ENCODE data around the gene ALDH3A1.

ALDH3A1 gene

GRCh38 chr17:19741832-19742457, 6.2 kb downstream of the ALDH3A1 start:
- no peak for DNase-seq (ENCODE audit: low read depth in 2 of 2)

DNA sequence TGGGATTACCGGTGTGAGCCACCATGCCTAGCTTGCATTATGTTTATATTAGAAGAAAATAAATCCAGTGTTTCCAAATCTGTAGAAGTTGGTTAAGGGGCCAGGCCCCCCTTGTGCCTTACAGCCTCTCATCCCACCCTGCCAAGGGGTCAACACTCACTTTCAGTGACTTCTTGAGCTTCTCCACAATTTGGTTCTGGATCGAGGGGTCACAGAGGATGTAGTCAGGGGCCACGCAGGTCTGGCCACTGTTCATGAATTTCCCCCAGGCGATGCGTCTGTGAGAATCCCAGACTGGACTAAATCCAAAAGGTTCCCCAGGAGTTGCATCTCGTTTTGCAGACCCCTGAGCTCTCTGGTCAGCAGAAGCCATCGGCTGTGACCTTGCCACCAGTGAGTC, 7.2 kb downstream of the ALDH3A1 start:
- no peak for DNase-seq (ENCODE audit: low read depth in 2 of 2)

DNA sequence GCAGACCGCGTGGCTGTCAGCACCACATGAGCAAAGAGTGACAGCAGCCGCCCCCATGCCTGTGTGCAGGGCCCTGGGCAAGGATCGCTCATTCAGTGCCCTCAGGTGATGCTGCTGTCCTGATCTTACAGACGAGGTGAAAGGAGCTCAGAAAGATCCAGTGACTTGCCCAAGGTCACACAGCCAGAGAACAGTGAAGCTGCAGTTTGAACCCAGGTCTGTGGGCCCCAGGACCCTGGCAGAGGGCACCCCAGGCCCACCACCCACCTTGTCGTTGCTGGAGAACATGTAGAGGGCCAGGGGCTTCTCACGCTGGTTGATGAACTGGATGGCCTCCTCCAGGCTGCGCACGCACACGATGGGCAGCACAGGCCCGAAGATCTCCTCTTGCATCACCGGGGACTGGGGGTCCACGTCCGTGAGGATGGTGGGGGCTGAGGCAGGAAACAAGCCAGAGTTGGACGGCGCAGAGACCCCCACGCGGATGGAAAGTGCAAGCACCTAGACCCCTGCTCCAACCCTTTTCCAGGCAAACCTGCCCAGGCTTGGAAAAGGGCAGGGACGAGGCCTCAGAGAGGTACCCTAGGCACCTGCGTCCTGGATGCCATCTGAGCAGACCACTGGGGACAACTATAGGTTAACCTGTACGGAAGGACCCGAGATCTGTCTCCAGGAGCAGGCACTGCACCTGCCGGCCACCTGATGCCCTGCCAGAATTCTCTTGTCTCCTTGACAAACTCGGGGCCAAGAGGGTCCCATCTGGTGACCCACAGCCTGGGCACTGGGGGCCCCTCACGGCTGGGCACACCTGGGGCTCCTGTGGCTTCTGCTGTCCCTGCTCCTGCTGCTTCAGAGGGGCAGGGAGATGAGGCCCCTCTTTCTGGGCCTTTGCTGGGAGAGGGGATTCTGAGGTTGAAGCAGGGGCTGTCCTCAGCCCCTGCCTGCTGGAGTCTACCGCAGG, 8.6 kb downstream of the ALDH3A1 start:
- no peak for DNase-seq (ENCODE audit: low read depth in 2 of 2)

- no peak for DNase-seq (ENCODE audit: low read depth in 2 of 2)
Observed at GRCh38 chr17:19738757-19739156, 9.3 kb downstream of the ALDH3A1 start.

DNA sequence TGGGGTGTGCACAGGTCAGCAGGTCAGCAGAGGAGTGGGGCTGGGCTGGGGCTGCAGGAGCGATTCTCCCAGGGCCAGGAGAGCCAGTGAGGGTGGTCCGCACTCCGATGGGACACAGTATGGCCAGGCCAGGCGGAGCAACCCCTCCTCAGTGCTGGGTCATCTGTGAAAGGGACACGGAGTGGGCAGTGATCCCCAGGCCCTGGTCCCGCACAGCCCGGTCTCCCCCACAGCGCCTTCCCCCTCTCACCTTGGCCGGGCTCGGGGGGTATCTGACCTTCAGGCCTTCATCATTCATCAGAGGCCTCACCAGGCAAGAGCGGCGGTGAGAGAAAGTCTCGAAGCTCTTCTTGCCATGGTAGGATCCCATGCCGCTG, 10.0 kb downstream of the ALDH3A1 start:
- DNase-seq (ENCODE audit: low read depth in 2 of 2) = no peak

GRCh38 chr17:19737305-19738072, 10.6 kb downstream of the ALDH3A1 start:
- DNase-seq (ENCODE audit: low read depth in 2 of 2) = no peak

- DNase-seq (ENCODE audit: low read depth in 2 of 2) = no peak
Observed at GRCh38 chr17:19736071-19736470, 12.0 kb downstream of the ALDH3A1 start.

GRCh38 chr17:19733953-19734526, 14.1 kb downstream of the ALDH3A1 start:
- DNase-seq (ENCODE audit: low read depth in 2 of 2) = no peak

DNA sequence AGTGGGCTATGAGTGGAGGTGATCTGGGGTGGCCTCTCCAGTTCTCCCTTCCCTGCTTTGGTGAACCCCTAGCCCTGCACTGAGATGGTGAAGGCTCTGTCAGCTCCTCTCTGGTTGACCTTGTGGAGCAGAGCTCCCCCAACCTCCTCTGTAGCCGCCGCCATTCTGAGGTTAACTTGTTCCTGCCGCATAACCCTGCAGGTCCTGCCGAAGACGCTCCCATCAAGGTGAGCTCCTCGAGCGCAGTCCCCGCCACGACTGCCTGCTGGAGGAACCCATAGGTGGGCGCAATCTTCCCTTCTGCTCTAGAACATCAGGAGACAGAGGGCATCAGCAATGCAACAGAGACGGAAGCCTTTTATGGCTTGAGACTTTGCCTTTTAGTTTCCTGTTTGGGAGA, 16.5 kb downstream of the ALDH3A1 start:
- no peak for DNase-seq (ENCODE audit: low read depth in 2 of 2)

- no peak for DNase-seq (ENCODE audit: low read depth in 2 of 2)
Observed at GRCh38 chr17:19730843-19731242, 17.3 kb downstream of the ALDH3A1 start.

DNA sequence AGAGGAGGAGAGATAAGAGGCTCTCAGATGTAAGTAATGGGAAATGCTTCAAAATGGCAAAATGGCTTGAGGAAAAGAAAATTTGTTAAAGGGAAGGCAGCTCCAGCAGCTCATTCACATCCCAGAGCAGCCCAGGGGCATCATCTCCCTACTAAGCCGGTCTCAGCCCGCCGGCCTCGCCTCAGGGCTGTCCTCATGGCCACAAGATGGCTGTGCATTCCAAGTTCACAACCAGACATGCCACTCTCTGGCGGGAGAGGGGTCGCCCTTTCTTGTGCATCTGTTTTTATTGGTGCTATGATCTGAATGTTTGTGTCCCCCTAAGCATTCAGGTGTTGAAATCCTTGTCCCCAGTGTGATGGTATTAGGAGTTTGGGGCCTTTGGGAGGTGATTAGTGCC, 18.2 kb downstream of the ALDH3A1 start:
- DNase-seq (ENCODE audit: low read depth in 2 of 2) = no peak

- DNase-seq (ENCODE audit: low read depth in 2 of 2) = no peak
Observed at GRCh38 chr17:19728084-19728495, 20.0 kb downstream of the ALDH3A1 start.

DNA sequence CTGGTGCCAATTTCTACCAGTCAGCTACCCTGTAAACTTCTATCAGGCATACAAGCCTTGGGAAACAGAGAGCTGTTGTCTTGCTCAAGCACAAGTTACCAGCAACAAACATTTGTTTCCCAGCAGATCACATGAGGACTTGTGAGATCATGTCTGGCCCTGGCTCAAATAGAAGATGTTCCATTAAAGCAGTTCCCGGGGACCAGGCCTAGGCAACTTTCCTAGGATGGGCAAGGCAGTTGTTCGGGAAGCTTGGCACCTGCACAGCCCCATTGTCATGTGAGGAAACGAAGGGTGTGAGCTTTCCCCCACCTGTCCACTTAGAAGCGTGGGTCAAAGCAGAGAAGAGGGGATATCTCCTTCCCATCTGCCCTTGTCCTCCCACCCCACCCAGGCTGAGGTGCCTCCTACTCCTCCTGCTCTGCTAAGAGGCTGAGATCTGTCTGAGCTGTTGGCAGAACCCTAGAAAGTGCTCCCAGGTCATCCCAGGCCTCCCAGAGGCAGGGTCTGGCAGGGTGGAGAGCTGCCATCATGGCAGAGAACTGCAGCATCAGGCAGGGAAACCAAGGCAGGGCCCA, 20.5 kb downstream of the ALDH3A1 start:
- no peak for DNase-seq (ENCODE audit: low read depth in 2 of 2)

DNA sequence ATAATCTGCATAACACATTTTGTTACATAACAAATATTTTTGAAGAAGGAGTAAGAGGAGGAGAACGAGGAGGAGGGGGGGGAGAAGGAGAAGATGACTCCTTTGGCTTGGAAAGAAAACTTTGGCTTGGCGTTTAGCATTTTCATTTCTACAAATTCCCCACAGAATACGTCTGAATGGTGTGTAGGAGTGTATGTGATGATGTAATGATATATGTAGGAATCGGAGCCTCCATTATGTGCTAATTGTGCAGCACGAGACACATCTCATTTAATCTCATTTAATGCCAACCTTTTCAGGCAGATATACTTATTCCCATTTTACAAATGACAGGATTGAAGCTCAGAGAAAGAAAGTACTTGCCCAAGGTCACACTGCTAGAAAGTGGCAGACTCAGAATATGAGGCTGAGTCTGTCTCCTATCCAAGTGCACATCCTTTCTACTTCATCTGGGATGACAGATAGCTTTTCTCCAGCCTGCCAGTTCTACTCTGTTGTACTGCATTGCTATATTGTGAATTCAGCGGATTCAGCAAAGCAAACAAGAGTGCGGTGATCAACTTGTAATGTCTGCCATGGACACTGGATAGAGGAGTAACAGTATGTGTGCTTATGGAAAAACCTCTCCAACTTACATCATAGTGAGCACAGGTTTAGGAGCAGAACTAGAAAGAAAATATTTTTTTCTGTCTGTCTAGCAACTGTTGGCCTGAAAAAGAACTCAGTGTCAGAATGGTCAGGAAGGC, 21.3 kb downstream of the ALDH3A1 start:
- no peak for DNase-seq (ENCODE audit: low read depth in 2 of 2)

GRCh38 chr17:19725486-19725885, 22.6 kb downstream of the ALDH3A1 start:
- no peak for DNase-seq (ENCODE audit: low read depth in 2 of 2)

DNA sequence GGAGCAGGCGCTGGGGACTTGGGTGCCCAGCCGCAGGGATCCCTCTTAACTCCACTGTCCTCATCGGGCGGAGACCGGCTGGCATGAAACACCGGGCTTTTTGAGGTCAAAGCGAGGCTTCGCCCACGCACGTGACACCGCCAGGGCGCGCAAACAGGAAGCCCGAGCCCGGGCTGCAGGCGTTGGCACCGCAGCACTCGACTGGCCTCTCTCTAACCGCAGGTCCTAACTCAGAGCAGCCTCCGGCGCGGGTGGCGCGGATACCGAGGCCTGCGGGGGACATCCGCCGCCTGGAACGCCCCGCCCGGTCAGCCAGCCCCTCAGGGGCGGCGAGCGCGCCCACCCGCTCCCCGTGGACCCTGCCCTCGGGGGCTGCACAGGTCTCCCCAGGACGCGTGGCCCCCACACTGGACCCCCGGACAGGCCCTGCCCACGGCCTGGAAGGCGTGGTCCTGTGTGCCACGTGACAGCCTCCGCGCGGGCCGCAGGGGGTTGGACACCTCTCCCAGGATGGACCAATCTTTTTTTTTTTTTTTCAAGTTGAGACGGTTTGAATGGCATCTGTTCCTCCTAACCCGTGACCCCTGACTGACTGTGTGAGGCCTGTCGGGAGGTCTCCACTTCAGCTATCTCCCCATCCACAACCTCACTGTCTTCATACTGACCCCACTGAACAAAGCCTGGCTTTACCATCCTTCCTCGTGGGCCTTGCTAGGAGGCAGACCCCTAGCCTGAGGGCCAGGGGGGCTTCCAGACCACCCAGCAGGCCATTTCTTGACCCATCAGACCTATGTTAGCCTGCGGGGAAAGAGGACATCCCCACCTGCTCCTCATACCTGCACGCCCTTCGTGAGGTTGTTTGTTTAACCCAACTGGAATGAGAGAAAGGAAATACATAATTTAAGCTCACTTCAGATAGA, 23.3 kb downstream of the ALDH3A1 start:
- DNase-seq (ENCODE audit: low read depth in 2 of 2) = peak; percentile 5 to 27

DNA sequence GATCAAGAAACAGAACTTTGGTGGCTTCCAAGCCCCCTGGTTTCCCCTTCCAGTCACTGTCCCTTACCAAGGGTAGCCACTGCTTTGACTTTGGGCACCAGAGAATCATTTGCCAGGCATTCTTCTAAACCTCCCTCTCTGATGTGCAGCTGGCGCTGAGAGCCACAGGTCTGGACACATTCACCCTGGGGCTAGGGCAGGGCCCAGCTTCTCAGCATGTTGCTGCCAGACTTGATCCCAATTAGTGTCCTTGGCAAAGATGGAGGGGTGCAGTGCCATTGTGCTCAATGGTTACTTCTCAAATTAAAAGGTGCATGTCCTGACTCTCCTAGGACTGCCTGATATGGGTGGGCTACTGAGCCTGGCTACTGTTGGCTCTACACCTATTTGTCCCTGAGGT, 24.1 kb downstream of the ALDH3A1 start:
- DNase-seq (ENCODE audit: low read depth in 2 of 2) = no peak

DNA sequence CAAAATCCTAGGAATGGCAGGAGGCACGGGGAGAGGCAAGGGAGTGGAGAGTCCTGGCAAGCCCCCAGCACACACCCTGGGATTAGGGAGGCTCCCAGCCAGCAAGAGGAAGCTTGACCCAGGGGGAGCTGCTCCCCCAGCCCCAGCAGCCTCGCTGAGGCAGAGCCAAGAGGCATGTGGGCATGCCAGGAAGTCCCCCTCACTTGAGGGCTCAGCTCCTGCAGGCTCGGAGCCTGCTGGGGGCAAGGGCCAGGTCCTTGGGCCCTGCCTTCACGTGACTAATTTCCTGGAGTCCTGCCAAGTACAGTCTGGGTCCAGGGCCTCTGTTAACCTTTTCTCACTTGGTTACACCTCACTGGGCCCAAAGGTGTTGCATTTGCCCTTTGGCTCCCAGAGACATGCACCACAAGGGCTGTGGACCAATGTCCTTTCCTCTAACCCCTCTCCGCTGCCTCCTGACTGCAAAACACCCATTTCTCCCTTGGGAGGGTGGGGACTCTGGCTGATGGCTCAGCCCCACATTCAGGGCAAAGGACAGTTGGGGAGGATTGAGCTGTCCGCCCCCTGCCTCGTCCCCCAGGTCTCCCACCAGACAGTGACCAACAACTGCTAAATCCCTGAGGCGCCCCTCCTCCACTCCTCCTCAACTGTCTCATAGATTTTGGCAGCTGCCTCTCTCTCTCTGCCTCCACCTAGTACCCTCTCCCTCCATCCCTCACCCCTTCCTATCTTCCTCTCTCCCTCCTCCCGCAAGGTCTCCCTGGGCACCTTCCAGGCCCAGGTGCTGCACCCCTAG, 27.3 kb downstream of the ALDH3A1 start:
- DNase-seq (ENCODE audit: low read depth in 2 of 2) = no peak

DNA sequence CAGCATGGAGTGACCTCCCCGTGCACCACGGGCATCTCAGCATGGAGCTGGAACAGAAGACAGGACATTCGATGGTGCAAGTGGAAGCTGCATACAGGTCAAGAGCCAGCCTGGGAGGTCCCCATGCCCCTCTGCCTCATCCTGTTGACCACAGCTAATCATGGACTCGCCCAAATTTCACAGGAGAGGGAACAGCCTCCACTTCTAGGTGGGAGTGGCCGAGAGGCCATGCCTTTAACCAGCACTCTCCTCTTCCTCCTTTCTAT, 28.0 kb downstream of the ALDH3A1 start:
- no peak for DNase-seq (ENCODE audit: low read depth in 2 of 2)

All from stimulated activated CD4-positive, alpha-beta T cell treated with anti-CD3 and anti-CD28 coated beads, Interleukin-1b, Interleukin-23, amount 100 ng/mL, for 4 hours (primary cell).